ENCODE results near the gene GATA6. TPM values are rescaled to one million over a fixed set of nuclear protein-coding genes. Genes with fewer than 3 reads are reported as not detected.

Gene GATA6
- total and polyA plus RNA-seq, 2 of the 13 experiments (the other 11 are each of a cell fraction or from before 2014, with no cell fraction given): 0.84 to 3.2 TPM

DNA sequence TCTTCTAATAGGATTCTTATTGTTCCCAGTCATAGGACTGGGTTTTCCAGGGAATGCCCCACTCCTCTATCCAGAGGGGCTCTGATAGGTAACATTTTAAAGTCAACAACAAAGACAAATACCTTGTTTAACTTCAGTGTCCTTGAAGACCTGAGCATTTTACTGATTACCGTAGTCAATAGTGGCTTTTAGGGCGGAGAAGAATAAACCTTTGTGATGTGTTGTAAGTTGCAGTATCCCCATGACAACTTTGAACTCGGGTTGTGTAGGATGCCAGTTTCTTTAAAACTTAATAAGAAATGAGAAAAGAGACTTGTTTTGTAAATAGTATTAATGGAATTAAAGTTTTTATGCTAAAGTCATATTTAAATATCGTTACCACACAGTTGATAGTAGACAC, 6.0 kb downstream of the GATA6 start (continued):
- TF ChIP-seq ZNF572 (CRISPR knock-in tag; IDR thresholded peaks at IDR 0.05): no peak
- no peak for TF ChIP-seq ZNF317 (CRISPR knock-in tag; IDR thresholded peaks at IDR 0.05)
- TF ChIP-seq NCOA2 (CRISPR knock-in tag; IDR thresholded peaks at IDR 0.05): peak; percentile 90
- TF ChIP-seq, protein P1, sequence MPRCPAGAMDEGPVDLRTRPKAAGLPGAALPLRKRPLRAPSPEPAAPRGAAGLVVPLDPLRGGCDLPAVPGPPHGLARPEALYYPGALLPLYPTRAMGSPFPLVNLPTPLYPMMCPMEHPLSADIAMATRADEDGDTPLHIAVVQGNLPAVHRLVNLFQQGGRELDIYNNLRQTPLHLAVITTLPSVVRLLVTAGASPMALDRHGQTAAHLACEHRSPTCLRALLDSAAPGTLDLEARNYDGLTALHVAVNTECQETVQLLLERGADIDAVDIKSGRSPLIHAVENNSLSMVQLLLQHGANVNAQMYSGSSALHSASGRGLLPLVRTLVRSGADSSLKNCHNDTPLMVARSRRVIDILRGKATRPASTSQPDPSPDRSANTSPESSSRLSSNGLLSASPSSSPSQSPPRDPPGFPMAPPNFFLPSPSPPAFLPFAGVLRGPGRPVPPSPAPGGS (CRISPR knock-in tag; IDR thresholded peaks at IDR 0.05): no peak
- 0 out of 2 replicates have a peak, but pooled peaks have one; percentile 25 for TF ChIP-seq ZSCAN29 (CRISPR knock-in tag; conservative IDR thresholded peaks at IDR 0.05)
- peak; percentile 64 for TF ChIP-seq HNF4A (CRISPR knock-in tag; IDR thresholded peaks at IDR 0.05)
- TF ChIP-seq ZBTB26 (CRISPR knock-in tag; IDR thresholded peaks at IDR 0.05; ENCODE audit: borderline replicate concordance): no peak
- TF ChIP-seq ZNF34 (CRISPR knock-in tag; IDR thresholded peaks at IDR 0.05; ENCODE audit: borderline replicate concordance): no peak
- TF ChIP-seq ZNF441 (CRISPR knock-in tag; IDR thresholded peaks at IDR 0.05; ENCODE audit: borderline replicate concordance): no peak
- TF ChIP-seq ZFP90 (CRISPR knock-in tag; IDR thresholded peaks at IDR 0.05; ENCODE audit: borderline replicate concordance): no peak
- TF ChIP-seq, protein P2, sequence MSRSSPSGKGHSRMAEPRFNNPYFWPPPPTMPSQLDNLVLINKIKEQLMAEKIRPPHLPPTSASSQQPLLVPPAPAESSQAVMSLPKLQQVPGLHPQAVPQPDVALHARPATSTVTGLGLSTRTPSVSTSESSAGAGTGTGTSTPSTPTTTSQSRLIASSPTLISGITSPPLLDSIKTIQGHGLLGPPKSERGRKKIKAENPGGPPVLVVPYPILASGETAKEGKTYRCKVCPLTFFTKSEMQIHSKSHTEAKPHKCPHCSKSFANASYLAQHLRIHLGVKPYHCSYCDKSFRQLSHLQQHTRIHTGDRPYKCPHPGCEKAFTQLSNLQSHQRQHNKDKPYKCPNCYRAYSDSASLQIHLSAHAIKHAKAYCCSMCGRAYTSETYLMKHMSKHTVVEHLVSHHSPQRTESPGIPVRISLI (CRISPR knock-in tag; IDR thresholded peaks at IDR 0.05; ENCODE audit: borderline replicate concordance): no peak
- no peak for TF ChIP-seq HNRNPK (IDR thresholded peaks at IDR 0.05; ENCODE audit: low read depth, low read length, poor library complexity, severe bottlenecking)
- peak; percentile 89; the same call in 1 of the 2 replicates for TF ChIP-seq HMG20A (CRISPR knock-in tag; IDR thresholded peaks at IDR 0.05; ENCODE audit: borderline replicate concordance)
- TF ChIP-seq, protein P3, sequence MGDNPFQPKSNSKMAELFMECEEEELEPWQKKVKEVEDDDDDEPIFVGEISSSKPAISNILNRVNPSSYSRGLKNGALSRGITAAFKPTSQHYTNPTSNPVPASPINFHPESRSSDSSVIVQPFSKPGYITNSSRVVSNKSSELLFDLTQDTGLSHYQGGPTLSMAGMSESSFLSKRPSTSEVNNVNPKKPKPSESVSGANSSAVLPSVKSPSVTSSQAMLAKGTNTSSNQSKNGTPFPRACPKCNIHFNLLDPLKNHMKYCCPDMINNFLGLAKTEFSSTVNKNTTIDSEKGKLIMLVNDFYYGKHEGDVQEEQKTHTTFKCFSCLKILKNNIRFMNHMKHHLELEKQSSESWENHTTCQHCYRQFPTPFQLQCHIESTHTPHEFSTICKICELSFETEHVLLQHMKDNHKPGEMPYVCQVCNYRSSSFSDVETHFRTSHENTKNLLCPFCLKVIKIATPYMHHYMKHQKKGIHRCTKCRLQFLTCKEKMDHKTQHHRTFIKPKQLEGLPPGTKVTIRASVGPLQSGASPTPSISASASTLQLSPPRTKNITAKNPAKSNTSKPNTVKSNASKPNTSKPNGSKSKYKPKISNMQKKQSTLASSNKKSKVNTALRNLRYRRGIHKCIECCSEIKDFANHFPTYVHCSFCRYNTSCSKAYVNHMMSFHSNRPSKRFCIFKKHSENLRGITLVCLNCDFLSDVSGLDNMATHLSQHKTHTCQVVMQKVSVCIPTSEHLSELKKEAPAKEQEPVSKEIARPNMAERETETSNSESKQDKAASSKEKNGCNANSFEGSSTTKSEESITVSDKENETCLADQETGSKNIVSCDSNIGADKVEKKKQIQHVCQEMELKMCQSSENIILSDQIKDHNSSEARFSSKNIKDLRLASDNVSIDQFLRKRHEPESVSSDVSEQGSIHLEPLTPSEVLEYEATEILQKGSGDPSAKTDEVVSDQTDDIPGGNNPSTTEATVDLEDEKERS (CRISPR knock-in tag; IDR thresholded peaks at IDR 0.05): no peak
- TF ChIP-seq RCOR2 (CRISPR knock-in tag; IDR thresholded peaks at IDR 0.05): no peak
- TF ChIP-seq BRD4 (CRISPR knock-in tag; IDR thresholded peaks at IDR 0.05): no peak
- TF ChIP-seq ZBTB42 (CRISPR knock-in tag; IDR thresholded peaks at IDR 0.05): no peak
- TF ChIP-seq PBX2 (CRISPR knock-in tag; IDR thresholded peaks at IDR 0.05): no peak
- TF ChIP-seq, protein P4, sequence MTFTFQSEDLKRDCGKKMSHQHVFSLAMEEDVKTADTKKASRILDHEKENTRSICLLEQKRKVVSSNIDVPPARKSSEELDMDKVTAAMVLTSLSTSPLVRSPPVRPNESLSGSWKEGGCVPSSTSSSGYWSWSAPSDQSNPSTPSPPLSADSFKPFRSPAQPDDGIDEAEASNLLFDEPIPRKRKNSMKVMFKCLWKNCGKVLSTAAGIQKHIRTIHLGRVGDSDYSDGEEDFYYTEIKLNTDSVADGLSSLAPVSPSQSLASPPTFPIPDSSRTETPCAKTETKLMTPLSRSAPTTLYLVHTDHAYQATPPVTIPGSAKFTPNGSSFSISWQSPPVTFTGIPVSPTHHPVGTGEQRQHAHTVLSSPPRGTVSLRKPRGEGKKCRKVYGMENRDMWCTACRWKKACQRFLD (CRISPR knock-in tag; IDR thresholded peaks at IDR 0.05; ENCODE audit: borderline replicate concordance): no peak
- TF ChIP-seq MTF1 (CRISPR knock-in tag; IDR thresholded peaks at IDR 0.05): no peak
- TF ChIP-seq MTERF4 (CRISPR knock-in tag; IDR thresholded peaks at IDR 0.05): no peak
